ENCODE data around the gene OGA.
"Not testable (repeated sequence)": the region's sequence is repeated elsewhere in the genome, so short reads cannot be mapped to it uniquely, and the experiment has no call there.

Gene OGA

GRCh38 chr10:101793526-101793925 lies 24.7 kb downstream of the OGA start:
- DNase-seq = no peak

GRCh38 chr10:101789686-101790085 lies 28.6 kb downstream of the OGA start:
- no peak for DNase-seq

DNA sequence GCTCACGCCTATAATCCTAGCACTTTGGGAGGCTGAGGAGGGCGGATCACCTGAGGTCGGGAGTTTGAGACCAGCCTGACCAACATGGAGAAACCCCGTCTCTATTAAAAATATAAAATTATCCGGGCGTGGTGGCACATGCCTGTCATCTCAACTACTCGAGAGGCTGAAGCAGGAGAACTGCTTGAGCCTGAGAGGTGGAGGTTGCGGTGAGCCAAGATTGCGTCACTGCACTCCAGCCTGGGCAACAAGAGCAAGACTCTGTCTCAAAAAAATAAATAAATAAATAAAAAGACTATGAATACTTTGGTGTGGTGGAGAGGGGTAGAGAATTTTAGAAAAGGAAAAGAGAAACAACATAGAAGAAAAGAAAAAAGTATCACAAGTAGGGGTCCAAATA lies 29.0 kb downstream of the OGA start:
- DNase-seq = not testable (repeated sequence)

DNA sequence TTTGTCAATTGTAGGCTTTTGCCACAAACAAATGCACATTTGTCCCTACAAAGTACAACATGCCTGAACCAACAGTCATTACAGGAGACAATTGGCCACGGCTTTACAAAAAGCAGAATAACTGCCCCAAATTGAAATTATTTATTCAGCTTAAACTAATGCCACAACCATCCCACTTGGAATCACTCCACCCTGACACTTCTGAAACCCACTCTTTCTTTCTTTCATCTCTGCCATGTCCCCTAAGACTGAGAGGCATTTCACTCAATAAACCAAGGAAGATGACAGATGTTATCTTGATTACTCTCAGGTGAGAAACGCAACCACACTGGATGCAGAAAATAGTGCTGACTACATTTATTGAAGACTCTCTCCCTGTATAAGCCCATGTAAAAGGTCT lies 32.4 kb downstream of the OGA start:
- no peak for DNase-seq

DNA sequence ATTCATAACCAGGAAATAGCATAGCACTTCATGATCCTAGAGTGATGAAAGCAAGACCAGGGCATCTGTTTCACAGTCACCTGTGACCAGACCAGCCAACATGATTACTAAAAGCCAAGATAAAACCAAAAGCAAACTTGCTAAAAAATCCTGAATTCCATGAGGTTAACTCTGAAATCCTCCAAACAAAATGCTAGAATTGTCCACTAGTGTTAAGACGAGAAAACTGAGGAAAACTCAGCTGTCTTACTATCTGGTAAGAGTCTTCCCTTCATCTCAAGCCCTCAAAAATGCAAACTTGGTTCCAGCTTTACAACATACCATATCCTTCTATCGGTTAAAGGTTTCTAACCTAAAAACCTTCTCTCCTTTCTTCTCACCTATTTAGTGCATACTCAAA lies 33.7 kb downstream of the OGA start:
- DNase-seq = no peak

DNA sequence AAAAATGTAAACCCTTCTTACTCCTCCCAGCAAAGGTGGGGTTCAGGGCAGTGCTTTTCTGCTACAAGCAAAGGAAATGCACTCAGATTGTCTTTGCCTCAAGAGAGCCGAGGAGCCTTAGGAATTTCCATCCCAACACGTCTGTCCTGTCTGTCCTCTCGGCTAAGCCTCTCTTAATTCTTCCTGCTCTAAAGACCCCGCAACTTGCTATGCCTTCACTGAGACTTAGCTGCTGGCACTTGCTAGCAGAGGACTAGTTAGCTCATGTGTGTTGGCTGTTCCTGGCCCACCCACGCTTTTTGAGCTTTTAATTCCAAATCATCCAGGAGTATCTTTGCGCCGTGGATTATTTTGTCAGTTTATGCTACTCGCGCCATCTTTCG lies 34.5 kb downstream of the OGA start:
- DNase-seq = no peak

GRCh38 chr10:101782811-101783735 lies 35.2 kb downstream of the OGA start, which contains the start of gene NPM3:
Gene NPM3 (minus strand): TSS chr10:101783446. CDS start chr10:101783390, 56 bp downstream.
- peak; percentile 55 to 77 for DNase-seq

DNA sequence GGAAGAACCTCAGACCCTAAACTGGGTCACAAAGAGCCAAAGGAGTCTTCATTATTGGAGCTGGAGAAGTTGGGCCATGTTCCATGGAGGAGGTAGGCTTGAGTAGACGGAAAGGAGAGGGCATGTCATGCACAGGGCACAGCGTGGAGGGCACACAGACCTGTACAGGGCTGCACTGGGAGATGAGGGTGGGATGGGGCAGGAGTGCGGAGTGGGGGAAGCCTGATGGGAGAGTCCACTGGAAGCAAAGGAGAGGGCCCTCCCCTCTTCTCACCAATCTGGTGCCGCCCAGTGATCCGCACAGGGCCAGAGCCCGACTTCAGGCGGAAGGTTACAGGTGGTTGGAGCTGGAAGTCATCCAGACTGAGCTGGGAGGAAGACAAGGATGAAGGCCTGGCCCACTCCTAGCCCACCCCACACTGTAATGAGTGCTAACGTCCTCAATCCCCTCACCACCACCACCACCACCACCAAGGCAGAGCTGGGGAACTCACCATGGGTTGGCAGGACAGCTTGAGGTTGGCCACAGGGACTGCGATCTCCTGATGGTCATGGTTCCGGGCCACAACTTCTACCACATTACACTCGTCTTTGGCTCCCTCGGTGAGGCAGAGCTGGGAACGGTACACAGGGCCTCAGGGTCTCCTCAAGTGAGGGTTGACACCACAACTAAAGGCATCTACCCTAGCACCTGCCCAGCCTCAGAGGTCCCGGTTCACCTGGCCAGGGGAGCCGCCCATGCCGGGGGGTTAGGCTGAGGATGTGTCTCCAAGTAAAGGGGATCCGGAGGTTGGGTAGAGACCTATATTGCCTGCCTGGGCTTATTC lies 36.0 kb downstream of the OGA start:
- DNase-seq = no peak

GRCh38 chr10:101781655-101781983 lies 36.6 kb downstream of the OGA start:
- DNase-seq = no peak

GRCh38 chr10:101780818-101781654 lies 37.2 kb downstream of the OGA start:
- peak; percentile 46 to 59 for DNase-seq

GRCh38 chr10:101780187-101780817 lies 37.9 kb downstream of the OGA start:
- no peak for DNase-seq

GRCh38 chr10:101779544-101780186 lies 38.6 kb downstream of the OGA start:
- peak in 1 of 2 experiments; percentile 19 for DNase-seq

GRCh38 chr10:101778781-101779543 lies 39.3 kb downstream of the OGA start:
- no peak for DNase-seq

DNA sequence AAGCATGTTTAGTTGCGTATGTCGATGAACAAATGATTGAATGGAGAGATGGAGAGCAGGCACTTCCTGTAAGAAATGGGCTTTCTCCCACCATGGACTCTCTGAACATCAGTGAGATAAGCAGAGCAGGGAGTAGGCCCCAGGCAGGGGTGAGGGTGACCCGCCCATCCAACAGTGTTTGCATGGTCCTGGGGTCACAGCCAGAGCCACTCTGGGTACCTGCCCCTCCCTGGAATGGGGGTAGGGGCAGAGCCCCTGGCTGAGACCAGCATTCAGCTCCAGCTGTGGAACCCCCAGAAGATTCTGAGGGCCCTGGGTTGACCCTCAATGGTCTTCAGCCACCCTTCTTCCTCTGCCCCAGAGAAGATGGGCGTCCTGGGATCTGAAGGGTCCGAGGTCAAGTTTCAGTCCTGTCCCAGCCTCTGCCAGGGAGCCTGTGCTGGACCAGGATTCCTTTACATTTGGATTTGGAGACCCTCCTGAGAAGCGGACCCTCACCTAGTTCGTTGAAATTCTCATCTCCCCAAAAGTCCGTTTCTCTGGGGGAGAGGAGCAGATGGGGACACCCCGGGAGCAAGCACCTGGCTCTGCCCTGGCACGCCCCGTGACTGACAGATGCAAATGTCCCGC lies 40.0 kb downstream of the OGA start:
- no peak for DNase-seq

GRCh38 chr10:101777619-101778145 lies 40.6 kb downstream of the OGA start:
- DNase-seq = no peak

GRCh38 chr10:101776161-101776817 lies 42.0 kb downstream of the OGA start:
- DNase-seq = no peak

- no peak for DNase-seq
These were observed 42.7 kb downstream of the OGA start, which contains the start of gene FGF8 for GRCh38 chr10:101775273-101776160. Gene FGF8 (minus strand): TSS chr10:101776114. CDS start chr10:101775900, 214 bp downstream.

DNA sequence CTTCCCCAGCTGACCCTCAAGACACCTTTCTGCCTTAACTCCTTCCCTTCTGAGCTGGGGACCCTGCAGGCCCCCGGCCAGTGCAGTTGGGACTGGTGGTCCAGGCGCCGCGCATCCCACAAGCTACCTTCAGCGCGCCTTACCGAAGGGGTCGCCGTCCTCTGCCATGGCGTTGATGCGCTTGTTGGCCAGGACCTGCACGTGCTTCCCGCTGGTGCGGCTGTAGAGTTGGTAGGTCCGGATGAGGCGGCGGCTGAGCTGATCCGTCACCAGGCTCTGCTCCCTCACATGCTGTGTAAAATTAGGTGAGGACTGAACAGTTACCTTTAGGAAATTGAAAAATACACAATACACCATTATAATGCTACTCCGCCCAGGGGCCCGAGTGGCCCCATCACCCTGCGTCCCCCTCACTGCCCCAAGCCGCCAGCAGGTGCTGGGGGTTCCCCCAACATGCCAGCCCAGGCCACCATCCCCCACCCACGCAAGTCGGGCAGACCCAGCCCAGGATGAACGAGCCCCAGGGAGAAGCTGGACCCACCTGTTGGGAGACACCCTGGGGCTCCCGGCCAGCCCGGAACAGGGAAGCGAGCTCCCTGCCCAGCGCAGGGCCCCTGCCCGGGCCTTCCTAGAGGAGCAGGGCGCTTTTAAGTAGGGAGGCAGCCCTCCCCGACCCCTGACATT lies 43.5 kb downstream of the OGA start:
- DNase-seq = no peak

Measured in NCI-H2081 (cell line).